ENCODE results near the gene ZNF362. TPM values are rescaled to one million over a fixed set of nuclear protein-coding genes. Genes with fewer than 3 reads are reported as not detected.

ZNF362 gene
- total RNA-seq, 2 donors from 2014 or later: 21.3 to 25.2 TPM

DNA sequence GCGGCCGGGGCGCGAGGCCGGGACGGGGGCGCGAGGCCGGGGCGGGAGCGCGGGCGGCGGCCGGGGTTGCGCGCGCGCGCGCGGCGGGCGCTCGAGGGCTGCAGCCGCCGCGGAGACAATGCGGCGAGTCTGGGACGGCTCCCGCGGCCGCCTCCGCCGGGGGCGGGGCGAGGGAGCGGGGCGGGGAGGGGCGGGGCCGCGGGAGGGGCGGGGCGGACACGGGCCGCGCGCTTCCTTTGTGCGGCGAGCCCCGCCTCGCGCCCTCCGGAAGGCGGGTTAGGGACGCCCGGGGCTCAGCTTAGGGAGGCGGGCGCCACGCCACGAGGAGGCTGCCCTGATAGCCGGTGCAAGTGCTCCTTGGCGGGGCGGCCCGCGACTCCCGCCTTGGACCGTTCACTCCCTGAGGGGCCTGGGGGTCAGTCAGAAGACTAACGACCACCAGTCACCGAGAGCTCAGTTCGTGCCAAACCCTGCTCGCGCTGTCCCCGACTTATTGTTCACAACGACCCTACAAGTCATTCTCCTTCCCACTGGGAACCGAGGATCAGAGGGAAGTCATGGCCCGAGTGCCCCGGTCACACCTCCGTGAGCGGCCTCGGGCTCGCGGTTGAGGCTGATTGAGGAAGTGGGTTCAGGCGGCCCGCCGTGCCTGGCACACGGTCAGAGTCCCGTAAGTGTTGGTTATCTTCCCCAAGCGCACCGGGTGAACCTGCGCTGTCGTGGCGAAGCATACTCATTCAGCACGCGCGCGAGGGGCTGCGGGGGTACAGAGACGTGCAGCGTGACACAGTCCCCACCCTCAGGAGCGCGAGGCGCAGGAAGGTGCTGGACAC lies 93.7 kb downstream of the ZNF362 start:
- Mint-ChIP-seq H3K4me3 (peak overlapping the region; percentile 87), H3K27ac (peak overlapping the region; percentile 79), H3K36me3 (ENCODE audit: low read depth) (peaks cover 4% of the 10 kb centered on the region), H3K4me1 (peaks cover 40% of the 10 kb centered on the region), H3K27me3 (no peaks in the 10 kb centered on the region)
- DNase-seq (peak; percentile 65 to 82 (median 80)), ATAC-seq (peak; percentile 90)
- no peaks in the 10 kb centered on the region for H3K9me3 ChIP-seq (ENCODE audit: control insufficient read depth, low read length, poor library complexity, severe bottlenecking)

Other genes starting within 250 kb of the ZNF362 start
- 10 to 100 TPM; 51.1 to 61.7 TPM for gene AK2, start 219.6 kb upstream of the ZNF362 start, total RNA-seq
- gene AZIN2, start 175.3 kb upstream of the ZNF362 start, total RNA-seq: 1 to 10 TPM; 6.3 to 8.6 TPM
- gene TRIM62, start 74.4 kb upstream of the ZNF362 start, total RNA-seq: 10 to 100 TPM; 29.4 to 32.7 TPM
- under 1 TPM in 1 of 2 donors, not detected in 1; 0.37 TPM for gene A3GALT2, start 64.6 kb downstream of the ZNF362 start, total RNA-seq
- gene PHC2, start 174.6 kb downstream of the ZNF362 start, total RNA-seq: 10 to 100 TPM; 33.0 to 37.0 TPM
- 1 to 10 TPM in 1 of 2 donors, under 1 TPM in 1; 0.65 to 1.8 TPM for gene ZSCAN20, start 216.2 kb downstream of the ZNF362 start, total RNA-seq

Data from T-helper 17 cell (primary cell).